HG02884 (cell line): Measurements from ENCODE around the gene MAGEL2.

Experiments
- ATAC-seq: cut with Tn5 transposase; IDR thresholded peaks from one replicate; pipeline ENCODE4 v1.9.1; 2021; ENCODE audit warnings: mild to moderate bottlenecking, moderate library complexity; ENCODE audit not compliant: unreplicated experiment

Gene MAGEL2

DNA sequence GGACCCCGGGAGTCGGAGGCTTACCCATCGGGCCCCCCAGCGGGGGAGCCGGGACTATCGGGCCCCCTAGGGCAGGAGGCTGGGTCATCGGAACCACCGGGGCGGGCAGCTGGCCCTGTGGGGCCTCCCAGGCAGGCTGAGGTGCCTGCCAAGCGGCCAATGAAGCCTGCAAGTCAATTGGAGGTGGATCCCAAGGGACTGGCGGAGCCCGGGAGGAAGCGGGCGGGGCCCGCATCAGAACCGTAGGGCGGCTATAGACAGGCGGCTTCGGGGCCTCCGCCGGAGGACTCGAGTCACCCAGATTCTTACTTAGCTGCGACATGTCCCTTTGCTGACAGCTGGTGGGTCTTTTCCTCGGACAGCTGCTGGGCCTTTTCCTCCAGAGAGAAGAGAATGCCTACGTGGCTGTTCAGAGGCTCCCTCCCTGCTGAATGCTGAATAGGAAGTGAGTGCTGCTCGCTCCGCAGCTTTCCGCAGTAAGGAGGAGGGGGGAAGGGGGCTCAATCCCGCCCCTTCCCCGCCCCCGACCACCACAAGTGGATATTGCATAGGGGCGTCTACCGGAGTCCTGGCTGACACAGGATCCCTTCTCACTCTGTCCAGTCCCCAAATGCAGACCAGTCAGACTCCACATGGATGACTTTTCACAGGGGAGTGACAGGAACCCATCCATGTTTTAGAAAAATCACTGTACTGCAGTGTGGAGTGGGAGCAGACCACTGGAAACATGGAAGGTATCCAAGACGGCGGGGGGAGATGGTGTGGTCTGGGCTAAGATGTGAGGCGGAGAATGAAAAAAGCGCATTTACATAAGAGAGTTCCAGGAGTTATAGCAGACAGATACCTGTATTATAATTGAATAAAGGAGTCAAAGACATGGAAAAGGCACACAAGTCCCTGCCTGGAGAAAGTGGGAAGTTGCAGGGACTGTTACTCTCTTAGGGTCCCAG, at the start of gene MAGEL2:
TSS of gene MAGEL2 (minus strand) at position 447 of the 950 bp plus-strand sequence. CDS start at position 322, 125 bp downstream.
- ATAC-seq: no peak

- ATAC-seq: no peak
Observed at GRCh38 chr15:23695282-23695681, 47.6 kb upstream of the MAGEL2 start.

DNA sequence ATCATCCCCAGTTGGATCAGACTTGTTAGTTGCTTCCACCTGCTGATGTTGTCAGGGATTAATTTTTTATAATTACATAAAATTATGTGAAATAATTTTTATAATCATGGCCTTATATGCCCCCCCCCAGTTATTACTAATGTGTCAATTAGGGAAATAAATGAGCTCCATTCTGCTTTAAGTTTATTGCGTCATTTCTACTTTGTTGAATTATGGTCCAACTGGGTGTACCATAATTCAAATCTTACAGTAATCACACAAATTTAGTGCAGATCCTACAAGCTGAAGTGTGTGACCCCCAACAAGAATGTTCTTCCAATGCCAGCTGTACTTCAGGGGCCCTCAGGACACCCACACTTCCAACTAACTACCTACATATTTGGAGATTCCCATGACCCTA, 46.9 kb upstream of the MAGEL2 start:
- no peak for ATAC-seq

DNA sequence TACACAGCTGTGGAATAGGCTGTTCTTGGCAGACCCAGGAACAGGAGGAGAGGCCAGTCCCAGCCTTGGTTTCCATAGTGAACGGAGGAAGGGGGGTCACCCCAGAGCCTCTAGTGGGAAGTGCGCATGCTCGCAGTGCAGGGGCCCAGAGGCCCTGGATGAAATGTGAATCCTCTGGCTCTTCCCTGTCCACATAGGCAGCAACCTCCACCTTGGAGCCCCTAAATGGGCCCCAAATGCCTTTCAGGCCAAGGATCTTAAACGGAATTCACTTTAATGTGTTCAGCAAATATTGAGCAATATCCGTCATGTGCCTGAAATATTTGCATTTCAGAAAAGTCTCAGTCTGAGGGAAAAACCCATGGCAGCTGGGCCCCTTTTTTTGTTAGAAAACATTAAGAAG, 42.8 kb upstream of the MAGEL2 start:
- no peak for ATAC-seq

GRCh38 chr15:23690015-23690414, 42.3 kb upstream of the MAGEL2 start:
- ATAC-seq: no peak

DNA sequence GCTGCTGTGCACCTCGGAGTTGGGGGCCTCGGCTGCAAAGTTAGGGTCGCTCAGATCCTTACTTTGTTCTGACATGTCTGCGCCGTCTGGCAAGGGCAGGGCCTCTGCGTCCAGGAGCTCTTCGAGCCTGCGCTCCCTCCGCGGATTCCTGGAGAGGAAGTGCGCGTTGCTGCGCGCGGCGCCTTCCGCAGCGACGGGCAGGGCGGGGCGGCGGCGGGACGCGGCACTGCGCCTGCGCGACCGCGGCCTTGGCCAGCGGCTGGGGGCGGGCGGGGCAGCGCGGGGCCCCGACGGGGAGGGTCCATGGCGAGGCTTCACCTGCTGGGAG, 39.4 kb upstream of the MAGEL2 start, which contains the start of gene NDN:
TSS of gene NDN (minus strand) at position 163 of the 328 bp plus-strand sequence. CDS start at position 75, 88 bp downstream.
- no peak for ATAC-seq

- ATAC-seq: no peak
Observed at GRCh38 chr15:23686466-23687142, 38.9 kb upstream of the MAGEL2 start.

DNA sequence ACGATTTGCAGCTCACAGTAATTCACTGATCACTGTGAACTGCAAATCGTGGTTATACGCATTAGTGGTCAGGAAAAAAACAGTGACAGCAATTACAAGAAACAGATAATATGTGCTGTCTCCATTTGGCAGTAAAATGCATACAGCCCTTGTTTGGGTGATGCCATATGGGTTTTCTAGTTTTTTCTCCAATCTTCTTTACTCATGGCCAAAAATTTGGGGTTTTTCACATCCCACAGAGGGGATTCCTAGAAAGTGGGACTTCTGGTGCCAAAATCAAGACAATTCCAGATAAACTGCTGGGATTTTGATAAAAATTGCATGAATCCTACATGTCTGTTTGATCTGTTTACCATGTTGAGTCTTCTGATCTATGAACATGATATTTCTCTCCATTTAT, 23.8 kb upstream of the MAGEL2 start:
- no peak for ATAC-seq

DNA sequence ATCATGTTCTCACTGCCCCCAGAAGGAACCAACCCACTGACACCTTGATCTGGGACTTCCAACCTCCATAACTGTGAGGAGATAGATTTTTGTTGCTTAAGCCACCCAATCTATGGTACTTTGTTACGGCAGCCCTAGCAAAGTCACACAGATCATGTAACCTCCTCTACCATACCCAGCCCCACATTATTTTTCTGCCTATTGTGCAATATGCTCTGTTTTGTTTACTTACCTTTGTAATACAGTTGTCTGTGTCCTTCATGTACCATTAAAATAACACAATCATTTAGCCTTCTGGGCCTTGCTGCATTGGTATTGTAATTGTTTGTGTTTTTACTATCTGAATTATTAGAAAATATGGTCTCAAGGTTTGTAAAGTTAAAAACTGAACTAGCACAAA, 23.3 kb upstream of the MAGEL2 start:
- no peak for ATAC-seq

GRCh38 chr15:23663232-23663631, 15.6 kb upstream of the MAGEL2 start:
- no peak for ATAC-seq

- no peak for ATAC-seq
Observed at GRCh38 chr15:23648920-23649515, 1.4 kb upstream of the MAGEL2 start.

DNA sequence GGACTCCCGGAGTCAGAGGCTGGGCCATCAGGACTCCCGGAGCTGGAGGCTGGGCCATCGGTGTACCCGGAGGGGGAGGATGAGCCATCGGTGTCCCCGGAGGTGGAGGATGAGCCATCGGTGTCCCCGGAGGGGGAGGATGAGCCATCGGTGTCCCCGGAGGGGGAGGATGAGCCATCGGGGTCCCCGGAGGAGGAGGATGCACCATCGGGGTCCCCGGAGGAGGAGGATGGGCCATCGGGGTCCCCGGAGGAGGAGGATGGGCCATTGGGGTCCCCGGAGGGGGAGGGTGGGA, 719 bp downstream of the MAGEL2 start:
- ATAC-seq: no peak

- no peak for ATAC-seq
Observed at GRCh38 chr15:23646165-23647000, 1.3 kb downstream of the MAGEL2 start.

GRCh38 chr15:23645371-23646164, 2.1 kb downstream of the MAGEL2 start:
- ATAC-seq: no peak

GRCh38 chr15:23644829-23645228, 2.8 kb downstream of the MAGEL2 start:
- no peak for ATAC-seq

GRCh38 chr15:23642413-23643044, 5.1 kb downstream of the MAGEL2 start:
- ATAC-seq: no peak

DNA sequence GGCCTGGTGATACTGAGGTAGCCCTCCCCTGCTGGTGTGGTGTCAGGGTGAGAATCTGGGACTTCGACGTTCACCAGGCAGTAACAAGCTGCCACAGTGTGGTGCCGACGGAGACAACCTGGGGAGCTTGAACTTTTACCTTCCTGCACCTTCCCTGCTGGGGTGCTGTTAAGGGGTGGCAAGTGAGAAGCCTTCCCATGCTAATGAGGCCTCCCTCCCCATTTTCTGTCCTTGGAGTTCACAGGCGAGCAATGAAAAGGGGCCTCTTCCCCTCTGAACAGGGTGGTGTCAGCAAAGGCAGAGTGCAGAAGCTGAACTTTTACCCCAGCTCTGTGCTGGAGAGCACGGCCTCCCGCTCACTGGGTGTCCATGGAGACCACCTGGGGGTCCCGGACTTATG, 13.5 kb downstream of the MAGEL2 start:
- no peak for ATAC-seq

DNA sequence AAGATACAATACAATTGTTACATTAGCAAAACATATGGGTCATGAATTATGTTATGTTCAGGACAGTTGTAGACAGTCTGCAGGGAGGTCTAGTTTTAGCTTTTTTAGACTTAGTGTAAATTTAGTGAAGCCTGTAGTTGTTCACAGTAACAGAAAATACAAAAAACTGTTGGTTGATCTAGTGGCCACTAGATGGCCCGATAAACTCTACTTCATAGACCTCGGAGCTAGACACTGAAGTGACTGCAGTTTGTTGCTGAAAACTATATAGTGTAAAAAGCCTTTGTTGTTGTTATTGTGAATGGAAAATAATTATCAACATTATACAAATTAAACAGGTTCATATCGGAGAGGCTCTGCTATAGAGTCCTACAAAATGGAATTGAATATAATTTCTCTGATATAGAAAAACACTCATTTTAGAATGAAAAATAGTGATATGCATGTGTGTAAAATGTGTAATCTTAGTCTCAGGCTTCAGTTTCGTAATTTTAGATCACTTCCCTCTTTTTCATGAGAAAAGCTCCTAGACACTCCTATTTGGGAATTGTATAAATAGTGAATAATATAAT, 18.3 kb downstream of the MAGEL2 start:
- ATAC-seq: no peak

- ATAC-seq: no peak
Observed at GRCh38 chr15:23628612-23629233, 18.9 kb downstream of the MAGEL2 start.
